Measurements from ENCODE around the gene OCLN.
"Not testable (repeated sequence)": the region's sequence is repeated elsewhere in the genome, so short reads cannot be mapped to it uniquely, and the experiment has no call there.

Gene OCLN

GRCh38 chr5:69528609-69529008, 36.0 kb downstream of the OCLN start:
- peaks cover 10% of the 10 kb centered on the region for H3K27me3 Mint-ChIP-seq
- no peaks in the 10 kb centered on the region for H3K9me3 Mint-ChIP-seq
- H3K4me1 Mint-ChIP-seq (ENCODE audit: low read depth), result no peaks in the 10 kb centered on the region
- no peak overlapping the region for H3K4me3 Mint-ChIP-seq
- no peaks in the 10 kb centered on the region for H3K36me3 Mint-ChIP-seq (ENCODE audit: low read depth)
- DNase-seq, result no peak
- no peak overlapping the region for H3K27ac Mint-ChIP-seq

- Mint-ChIP-seq H3K27me3 (peaks cover 10% of the 10 kb centered on the region), H3K9me3 (no peaks in the 10 kb centered on the region), H3K4me1 (ENCODE audit: low read depth) (no peaks in the 10 kb centered on the region), H3K36me3 (ENCODE audit: low read depth) (no peaks in the 10 kb centered on the region), H3K4me3 (no peak overlapping the region), H3K27ac (no peak overlapping the region)
- DNase-seq, result no peak
Measured at GRCh38 chr5:69530561-69531405, 38.2 kb downstream of the OCLN start.

- peaks cover 10% of the 10 kb centered on the region for H3K27me3 Mint-ChIP-seq
- H3K4me3 Mint-ChIP-seq, result no peak overlapping the region
- H3K36me3 Mint-ChIP-seq (ENCODE audit: low read depth), result no peaks in the 10 kb centered on the region
- no peak overlapping the region for H3K27ac Mint-ChIP-seq
- DNase-seq, result no peak
- H3K9me3 Mint-ChIP-seq, result no peaks in the 10 kb centered on the region
- no peaks in the 10 kb centered on the region for H3K4me1 Mint-ChIP-seq (ENCODE audit: low read depth)
Measured at GRCh38 chr5:69531406-69531801, 38.8 kb downstream of the OCLN start.

- H3K9me3 Mint-ChIP-seq; H3K4me1 Mint-ChIP-seq (ENCODE audit: low read depth); H3K36me3 Mint-ChIP-seq (ENCODE audit: low read depth); H3K27me3 Mint-ChIP-seq; DNase-seq; H3K27ac Mint-ChIP-seq; H3K4me3 Mint-ChIP-seq: not testable (repeated sequence)
Measured at GRCh38 chr5:69537911-69538310, 45.3 kb downstream of the OCLN start.

- DNase-seq; H3K9me3 Mint-ChIP-seq; H3K36me3 Mint-ChIP-seq (ENCODE audit: low read depth); H3K4me1 Mint-ChIP-seq (ENCODE audit: low read depth); H3K27ac Mint-ChIP-seq; H3K27me3 Mint-ChIP-seq; H3K4me3 Mint-ChIP-seq: not testable (repeated sequence)
Measured at GRCh38 chr5:69538735-69539134, 46.1 kb downstream of the OCLN start.

- H3K9me3 Mint-ChIP-seq; H3K36me3 Mint-ChIP-seq (ENCODE audit: low read depth); H3K27ac Mint-ChIP-seq; H3K4me1 Mint-ChIP-seq (ENCODE audit: low read depth); H3K27me3 Mint-ChIP-seq; H3K4me3 Mint-ChIP-seq; DNase-seq: not testable (repeated sequence)
Measured at GRCh38 chr5:69541347-69541746, 48.8 kb downstream of the OCLN start.

GRCh38 chr5:69542838-69543618, 50.4 kb downstream of the OCLN start:
- not testable (repeated sequence) for DNase-seq; H3K27ac Mint-ChIP-seq; H3K36me3 Mint-ChIP-seq (ENCODE audit: low read depth); H3K27me3 Mint-ChIP-seq; H3K9me3 Mint-ChIP-seq; H3K4me3 Mint-ChIP-seq; H3K4me1 Mint-ChIP-seq (ENCODE audit: low read depth)

- not testable (repeated sequence) for H3K4me3 Mint-ChIP-seq; H3K27ac Mint-ChIP-seq; H3K4me1 Mint-ChIP-seq (ENCODE audit: low read depth); H3K36me3 Mint-ChIP-seq (ENCODE audit: low read depth); H3K9me3 Mint-ChIP-seq; H3K27me3 Mint-ChIP-seq; DNase-seq
Measured at GRCh38 chr5:69544602-69545001, 52.0 kb downstream of the OCLN start.

- H3K4me1 Mint-ChIP-seq (ENCODE audit: low read depth); H3K27me3 Mint-ChIP-seq; H3K9me3 Mint-ChIP-seq: not testable (repeated sequence)
- peak; percentile 83 for DNase-seq
- H3K36me3 Mint-ChIP-seq (ENCODE audit: low read depth), result peaks cover 11% of the 10 kb centered on the region
- peak within 1 kb of the TSS; percentile 93 for H3K27ac Mint-ChIP-seq
- H3K4me3 Mint-ChIP-seq, result peak within 1 kb of the TSS; percentile 89
Measured at GRCh38 chr5:69559908-69560330, 67.3 kb downstream of the OCLN start, which contains the start of gene GTF2H2C. Gene GTF2H2C, plus strand, starts transcription at chr5:69560191. Its CDS starts 4,942 bp downstream, at chr5:69565133.

- H3K36me3 Mint-ChIP-seq (ENCODE audit: low read depth), result peaks cover 11% of the 10 kb centered on the region
- not testable (repeated sequence) for H3K9me3 Mint-ChIP-seq; DNase-seq; H3K4me1 Mint-ChIP-seq (ENCODE audit: low read depth); H3K27ac Mint-ChIP-seq; H3K27me3 Mint-ChIP-seq
- peak overlapping the region; percentile 77 for H3K4me3 Mint-ChIP-seq
Measured at GRCh38 chr5:69560587-69561431, 68.2 kb downstream of the OCLN start.

- H3K36me3 Mint-ChIP-seq (ENCODE audit: low read depth), result peaks cover 14% of the 10 kb centered on the region
- not testable (repeated sequence) for DNase-seq; H3K4me3 Mint-ChIP-seq; H3K9me3 Mint-ChIP-seq; H3K4me1 Mint-ChIP-seq (ENCODE audit: low read depth); H3K27me3 Mint-ChIP-seq; H3K27ac Mint-ChIP-seq
Measured at GRCh38 chr5:69566172-69566571, 73.6 kb downstream of the OCLN start.

GRCh38 chr5:69568072-69568471, 75.5 kb downstream of the OCLN start:
- not testable (repeated sequence) for DNase-seq; H3K9me3 Mint-ChIP-seq; H3K4me3 Mint-ChIP-seq; H3K27me3 Mint-ChIP-seq; H3K4me1 Mint-ChIP-seq (ENCODE audit: low read depth); H3K27ac Mint-ChIP-seq
- H3K36me3 Mint-ChIP-seq (ENCODE audit: low read depth), result peaks cover 12% of the 10 kb centered on the region

GRCh38 chr5:69583356-69583755, 90.8 kb downstream of the OCLN start:
- H3K4me1 Mint-ChIP-seq (ENCODE audit: low read depth); H3K4me3 Mint-ChIP-seq; H3K9me3 Mint-ChIP-seq; DNase-seq; H3K27ac Mint-ChIP-seq; H3K36me3 Mint-ChIP-seq (ENCODE audit: low read depth); H3K27me3 Mint-ChIP-seq: not testable (repeated sequence)

- DNase-seq; H3K27ac Mint-ChIP-seq; H3K9me3 Mint-ChIP-seq; H3K36me3 Mint-ChIP-seq (ENCODE audit: low read depth); H3K27me3 Mint-ChIP-seq; H3K4me3 Mint-ChIP-seq; H3K4me1 Mint-ChIP-seq (ENCODE audit: low read depth): not testable (repeated sequence)
Measured at GRCh38 chr5:69596114-69596840, 103.7 kb downstream of the OCLN start.

Data from activated T-cell treated with anti-CD3 and anti-CD28 coated beads, Interleukin-2, amount 50 U/mL, for 24 hours (primary cell).